Stimulated activated CD8-positive, alpha-beta memory T cell treated with anti-CD3 and anti-CD28 coated beads, Interleukin-2, amount 100 ng/mL, for 1 hour (primary cell): ENCODE data around the gene XRCC1.
"Not testable (repeated sequence)": the region's sequence is repeated elsewhere in the genome, so short reads cannot be mapped to it uniquely, and the experiment has no call there.

Experiments used
- DNase-seq, 2 donors: peaks; one replicate each; pipeline ENCODE4 v3.0.0-alpha.2; 2020; ENCODE audit warnings: low read depth in 2 of 2

Gene XRCC1

GRCh38 chr19:43575156-43575950 is at the start of gene XRCC1, which contains the start of gene PINLYP:
XRCC1 (minus strand) TSS chr19:43575527; CDS start chr19:43575458, 69 bp downstream.
PINLYP (plus strand) TSS chr19:43575801; CDS start chr19:43577192, 1,391 bp downstream.
- DNase-seq: peak; percentile 89 to 94

- peak; percentile 51 to 68 for DNase-seq
Observed at GRCh38 chr19:43624933-43625332, 49.6 kb upstream of the XRCC1 start.

- DNase-seq: no peak
Observed at GRCh38 chr19:43623889-43624670, 48.8 kb upstream of the XRCC1 start.

GRCh38 chr19:43622956-43623355 is 47.6 kb upstream of the XRCC1 start:
- DNase-seq: no peak

- DNase-seq: no peak
Observed at GRCh38 chr19:43622070-43622469, 46.7 kb upstream of the XRCC1 start.

- DNase-seq: peak in 1 of 2 donors; percentile 77
Observed at GRCh38 chr19:43620061-43621001, 45.0 kb upstream of the XRCC1 start.

- DNase-seq: peak; percentile 68 to 71
Observed at GRCh38 chr19:43619262-43620060, 44.1 kb upstream of the XRCC1 start, which contains the start of gene ZNF428. ZNF428 (minus strand) TSS chr19:43619629; CDS start chr19:43614304, 5,325 bp downstream.

GRCh38 chr19:43618921-43619261 is 43.6 kb upstream of the XRCC1 start:
- DNase-seq: no peak

- no peak for DNase-seq
Observed at GRCh38 chr19:43616954-43617353, 41.6 kb upstream of the XRCC1 start.

- DNase-seq: no peak
Observed at GRCh38 chr19:43616306-43616705, 41.0 kb upstream of the XRCC1 start.

- DNase-seq: no peak
Observed at GRCh38 chr19:43612374-43612773, 37.0 kb upstream of the XRCC1 start.

GRCh38 chr19:43611788-43612187 is 36.5 kb upstream of the XRCC1 start, which contains the start of gene SRRM5:
SRRM5 (plus strand) TSS chr19:43612088; CDS start chr19:43612122, 34 bp downstream.
- no peak for DNase-seq

GRCh38 chr19:43610493-43610892 is 35.2 kb upstream of the XRCC1 start:
- DNase-seq: no peak

- no peak for DNase-seq
Observed at GRCh38 chr19:43609872-43610271, 34.5 kb upstream of the XRCC1 start.

GRCh38 chr19:43607238-43608205 is 32.2 kb upstream of the XRCC1 start:
- DNase-seq: no peak

GRCh38 chr19:43606569-43607229 is 31.4 kb upstream of the XRCC1 start:
- DNase-seq: no peak

GRCh38 chr19:43605875-43606568 is 30.7 kb upstream of the XRCC1 start:
- no peak for DNase-seq

GRCh38 chr19:43600326-43600725 is 25.0 kb upstream of the XRCC1 start:
- not testable (repeated sequence) for DNase-seq
